ENCODE data around the gene RNF207. TPM values are rescaled to one million over a fixed set of nuclear protein-coding genes. Genes with fewer than 3 reads are reported as not detected.

RNF207 gene
- total and polyA plus RNA-seq, 2 donors (not counting 3 experiments of a cell fraction or from before 2014, with no cell fraction given): 3.2 to 8.2 TPM

GRCh38 chr1:6207921-6208320 lies 2.0 kb downstream of the RNF207 start:
- POLR2A ChIA-PET: interaction anchor here (0.6 kb wide), 1 partner anchor 38 kb away, joined by 6 read pairs; no protein-coding TSS in a partner anchor
- intact Hi-C loops (cut with micrococcal nuclease) (loop anchor here (1.0 to 2.0 kb wide), 2 partner anchors 185 to 216 kb away; partner anchors contain the start of genes ACOT7 and ESPN), dilution Hi-C loops (cut with MboI; ENCODE audit: extremely low pct_ligation_motif_present, low sequenced_read_pairs) (no loop called here)
- Histone ChIP-seq H2AFZ (ENCODE audit: low read depth, low read length) (no peak overlapping the region), H3K9ac (replicated peaks; ENCODE audit: extremely low read depth, insufficient read depth, low read length) (no peak overlapping the region), H3K36me3 (ENCODE audit: control insufficient read depth in 2 of 2, extremely low read depth in 1 of 2, insufficient read depth in 2 of 2, low read length in 2 of 2) (no peaks in the 10 kb centered on the region), H3K27me3 (ENCODE audit: control insufficient read depth in 2 of 2, insufficient read depth in 2 of 2, low read length in 2 of 2) (peaks cover 6 to 11% of the 10 kb centered on the region in 2 experiments), H3K9me3 (replicated peaks; ENCODE audit: control insufficient read depth, insufficient read depth, low read length) (no peaks in the 10 kb centered on the region), H3K4me1 (ENCODE audit: control insufficient read depth, extremely low read depth, insufficient read depth, low read length) (peaks cover 22% of the 10 kb centered on the region), H4K20me1 (replicated peaks; ENCODE audit: control insufficient read depth, extremely low read depth, insufficient read depth, low read length) (no peaks in the 10 kb centered on the region), H3K27ac (ENCODE audit: insufficient read depth, low read depth, low read length) (no peak overlapping the region), H3K4me2 (ENCODE audit: insufficient read depth, low read length) (no peak overlapping the region), H3K9me1 (replicated peaks; ENCODE audit: control insufficient read depth, extremely low read depth, insufficient read depth, low read length) (no peaks in the 10 kb centered on the region), H3K4me3 (replicated peaks in 1 of 3; ENCODE audit: insufficient read depth in 1 of 3, low read depth in 1 of 3, low read length in 3 of 3) (no peak overlapping the region), H3K79me2 (ENCODE audit: control insufficient read depth, insufficient read depth, low read length) (no peaks in the 10 kb centered on the region)
- no peak for DNase-seq (ENCODE audit: low read depth, low spot score)
- BruUV-seq (replicated peaks): no TSS peak
- CTCF ChIA-PET: interaction anchor here (0.8 to 4.2 kb wide), 5 partner anchors 9 to 155 kb away, joined by 3 to 27 read pairs (median 3); no protein-coding TSS in a partner anchor
- no peak for FAIRE-seq
- TF ChIP-seq POLR2A (IDR thresholded peaks at IDR 0.05; ENCODE audit: low read depth, low read length) (no peak), MAX (IDR thresholded peaks at IDR 0.05; ENCODE audit: insufficient read depth, insufficient read length) (no peak), POLR2AphosphoS5 (IDR thresholded peaks at IDR 0.05; ENCODE audit: insufficient read depth, low read depth, low read length) (no peak), GATA2 (IDR thresholded peaks at IDR 0.05; ENCODE audit: insufficient read depth, insufficient read length, low read depth, low read length) (no peak), EZH2 (IDR thresholded peaks at IDR 0.05; ENCODE audit: borderline replicate concordance, low read depth, low read length, severe bottlenecking) (no peak), MYC (IDR thresholded peaks at IDR 0.05; ENCODE audit: low read depth, low read length) (no peak), JUN (IDR thresholded peaks at IDR 0.05; ENCODE audit: borderline replicate concordance, insufficient read depth, insufficient read length, low read depth) (no peak), FOS (IDR thresholded peaks at IDR 0.05; ENCODE audit: borderline replicate concordance, insufficient read depth, low read length) (no peak)
- TF ChIP-seq, protein P1, sequence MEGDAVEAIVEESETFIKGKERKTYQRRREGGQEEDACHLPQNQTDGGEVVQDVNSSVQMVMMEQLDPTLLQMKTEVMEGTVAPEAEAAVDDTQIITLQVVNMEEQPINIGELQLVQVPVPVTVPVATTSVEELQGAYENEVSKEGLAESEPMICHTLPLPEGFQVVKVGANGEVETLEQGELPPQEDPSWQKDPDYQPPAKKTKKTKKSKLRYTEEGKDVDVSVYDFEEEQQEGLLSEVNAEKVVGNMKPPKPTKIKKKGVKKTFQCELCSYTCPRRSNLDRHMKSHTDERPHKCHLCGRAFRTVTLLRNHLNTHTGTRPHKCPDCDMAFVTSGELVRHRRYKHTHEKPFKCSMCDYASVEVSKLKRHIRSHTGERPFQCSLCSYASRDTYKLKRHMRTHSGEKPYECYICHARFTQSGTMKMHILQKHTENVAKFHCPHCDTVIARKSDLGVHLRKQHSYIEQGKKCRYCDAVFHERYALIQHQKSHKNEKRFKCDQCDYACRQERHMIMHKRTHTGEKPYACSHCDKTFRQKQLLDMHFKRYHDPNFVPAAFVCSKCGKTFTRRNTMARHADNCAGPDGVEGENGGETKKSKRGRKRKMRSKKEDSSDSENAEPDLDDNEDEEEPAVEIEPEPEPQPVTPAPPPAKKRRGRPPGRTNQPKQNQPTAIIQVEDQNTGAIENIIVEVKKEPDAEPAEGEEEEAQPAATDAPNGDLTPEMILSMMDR (IDR thresholded peaks at IDR 0.05; ENCODE audit: extremely low read depth in 1 of 2, insufficient read depth in 1 of 2, low read depth in 1 of 2, low read length in 2 of 2): no peak

All from endothelial cell of umbilical vein (primary cell).